K562 (cell line): ENCODE measurements around the gene ADIPOR2. TPM values are rescaled to one million over a fixed set of nuclear protein-coding genes. Genes with fewer than 3 reads are reported as not detected.

ENCODE experiments used
- ATAC-seq: fragments of 200-7000 bp; cut with Tn5 transposase; 3 replicates; pipeline ENCODE4 v1.9.1; 2020; ENCODE audit warnings: moderate library complexity
- BruUV-seq: library from RNA; stranded (reverse); fragments of 400-500 nt; replicated peaks from 2 replicates; lab custom pipeline; 2021; lab: Mats Ljungman, UMichigan
- CTCF ChIA-PET: fragments of 300-600 bp; formaldehyde crosslinking; extraction: SDS; loops from one replicate; lab custom pipeline; 2021; ENCODE audit warnings: low intra/inter-chr PET ratio; lab: Yijun Ruan, JAX
- POLR2A ChIA-PET: fragments of 300-600, 350-650 bp; sonication (Branson Sonifier 250); formaldehyde crosslinking; extraction: SDS; loops from one replicate; lab custom pipeline; 2021; ENCODE audit warnings: antibody characterized with exemption, inconsistent platforms; lab: Yijun Ruan, JAX
- DNase-seq, 4 experiments: peaks; one replicate each; pipeline versions ENCODE4 v3.0.0 to v3.0.0-alpha.2; 2011 to 2018; ENCODE audit warnings: low spot score in 3 of 4, mixed read lengths in 3 of 4; ENCODE audit errors: extremely low read depth in 1 of 4
- FAIRE-seq: peaks from 2 replicates; lab custom pipeline; 2011; peaks lifted over from hg19 to GRCh38; lab: Jason Lieb, UNC
- H2AFZ ChIP-seq: 2 replicates; pipeline ENCODE4 v1.6.0; 2011; ENCODE audit warnings: low read depth, low read length, control low read depth, inconsistent platforms
- H3K27ac ChIP-seq: fragments of 200-600 bp; 3 replicates; pipeline ENCODE4 v1.8.0; 2011; ENCODE audit warnings: low read depth, mild to moderate bottlenecking, control low read depth, inconsistent platforms, low read length, moderate library complexity, mixed read lengths; ENCODE audit errors: extremely low read depth
- H3K27me3 ChIP-seq, 2 experiments: fragments of 300-600 bp in 1 of 2; 2 replicates in 1 of 2; 3 replicates in 1 of 2; pipeline versions ENCODE4 v1.6.0 to v1.8.0; 2011; ENCODE audit warnings: inconsistent platforms in 2 of 2, low read length in 2 of 2, mild to moderate bottlenecking in 1 of 2, mixed read lengths in 1 of 2, moderate library complexity in 1 of 2; ENCODE audit not compliant: control insufficient read depth in 2 of 2, insufficient read depth in 2 of 2
- H3K36me3 ChIP-seq: fragments of 300-600 bp; 3 replicates; pipeline ENCODE4 v1.8.0; 2011; ENCODE audit warnings: mild to moderate bottlenecking, low read length, inconsistent platforms; ENCODE audit not compliant: control insufficient read depth, insufficient read depth
- H3K4me1 ChIP-seq, 2 experiments: fragments of 200-600 bp in 1 of 2; replicated peaks in 1 of 2; 2 replicates in 1 of 2; 3 replicates in 1 of 2; pipeline versions ENCODE4 v1.5.1 to v1.8.0; 2011; ENCODE audit warnings: inconsistent platforms in 2 of 2, low read length in 2 of 2, mild to moderate bottlenecking in 1 of 2, mixed read lengths in 1 of 2, moderate library complexity in 1 of 2; ENCODE audit not compliant: control insufficient read depth in 2 of 2, insufficient read depth in 2 of 2
- H3K4me2 ChIP-seq: 2 replicates; pipeline ENCODE4 v1.6.1; 2011; ENCODE audit warnings: low read length, control low read depth, inconsistent platforms, mixed read lengths; ENCODE audit not compliant: insufficient read depth
- H3K4me3 ChIP-seq: fragments of 200-600 bp; sonication (generic), shearing (Covaris generic); 2 replicates; pipeline ENCODE4 v1.5.1; 2016; ENCODE audit warnings: control low read depth, inconsistent platforms
- H3K79me2 ChIP-seq: fragments of 200-600 bp; 3 replicates; pipeline ENCODE4 v1.8.0; 2011; ENCODE audit warnings: low read length, inconsistent platforms; ENCODE audit not compliant: control insufficient read depth, insufficient read depth
- H3K9ac ChIP-seq, 2 experiments: 2 replicates each; pipeline versions ENCODE4 v1.6.0 to v1.6.1; 2011; ENCODE audit warnings: low read depth in 2 of 2, low read length in 2 of 2, control low read depth in 1 of 2, inconsistent platforms in 1 of 2, mild to moderate bottlenecking in 1 of 2, mixed read lengths in 1 of 2; ENCODE audit not compliant: insufficient read depth in 1 of 2
- H3K9me1 ChIP-seq: one replicate; pipeline ENCODE4 v1.6.0; 2011; ENCODE audit warnings: inconsistent platforms, mild to moderate bottlenecking, low read length, moderate library complexity; ENCODE audit not compliant: control insufficient read depth, insufficient read depth
- H3K9me3 ChIP-seq: replicated peaks from 2 replicates; pipeline ENCODE4 v1.5.1; 2011; ENCODE audit warnings: low read depth, low read length, inconsistent platforms; ENCODE audit not compliant: control insufficient read depth, insufficient read depth
- H4K20me1 ChIP-seq: replicated peaks from 2 replicates; pipeline ENCODE4 v1.6.1; 2011; ENCODE audit warnings: low read length, inconsistent platforms, mixed read lengths; ENCODE audit not compliant: control insufficient read depth, insufficient read depth
- RBM14 ChIP-seq: fragments of 200-400 bp; formaldehyde crosslinking; IDR thresholded peaks from 2 replicates; pipeline ENCODE4 v1.6.1; 2018; ENCODE audit warnings: low read depth, mild to moderate bottlenecking, low read length, moderate library complexity, borderline replicate concordance; ENCODE audit not compliant: insufficient read depth
- ZNF347 ChIP-seq: fragments of 450-650 bp; formaldehyde crosslinking; IDR thresholded peaks from 2 replicates; pipeline ENCODE4 v1.4.0; 2020; ENCODE audit warnings: low read depth, mild to moderate bottlenecking, moderate library complexity
- WGBS: fragments of 100-300 bp; shearing (Covaris generic); methylation state at CpG from one replicate; pipeline ENCODE4 v1.1.6; 2016; ENCODE audit warnings: low coverage, mixed read lengths; ENCODE audit not compliant: insufficient coverage; ENCODE audit errors: missing lambda C conversion rate; 5-methylcytosine and 5-hydroxymethylcytosine counted together
- in situ Hi-C: fragments of 300-500 bp; cut with MboI; formaldehyde crosslinking; loops from 4 replicates; pipeline ENCODE4 v1.15.0; 2018; ENCODE audit warnings: inconsistent platforms, mixed read lengths
- intact Hi-C: fragments of 100-400 bp; cut with micrococcal nuclease; formaldehyde crosslinking; loops from 2 replicates; pipeline ENCODE4 v1.14.2; 2022
- polyA plus RNA-seq, 8 experiments: library from polyadenylated mRNA; depleted of rRNA in 4 of 8; stranded (reverse) in 5 of 8; unstranded in 3 of 8; fragments of >200 nt; fragmentation: Nextera tagmentation in 2 of 8; fragmentation: Illumina TruSeq in 1 of 8; extraction: Ambion mirVana in 2 of 8; extraction: Trizol in 1 of 8; gene quantifications; 2 replicates each; pipeline versions ENCODE4 v1.2.1 to v1.2.3, GENCODE V29; 2011 to 2014; ENCODE audit warnings: inconsistent platforms in 1 of 8, missing spikeins in 1 of 8
- total RNA-seq, 7 experiments: library from RNA; depleted of rRNA in 6 of 7; stranded (reverse); fragments of >200 nt in 6 of 7; fragmentation: Illumina TruSeq in 2 of 7; extraction: Trizol in 2 of 7; gene quantifications; 2 replicates each; pipeline versions ENCODE4 v1.2.1 to v1.2.3, GENCODE V29; 2011 to 2021; ENCODE audit warnings: low replicate concordance in 1 of 7
- TF ChIP-seq, protein P1 (sequence below): IDR thresholded peaks from 3 replicates; pipeline ENCODE4 v1.6.1; 2011; ENCODE audit warnings: borderline replicate concordance, mild to moderate bottlenecking, moderate library complexity; ENCODE audit not compliant: insufficient read length; ENCODE audit errors: extremely low read depth

The ADIPOR2 gene
- total and polyA plus RNA-seq, 9 of the 15 experiments (the other 6 are each of a cell fraction or from before 2014, with no cell fraction given), result 10.9 to 63.5 (median 46.0) TPM

DNA sequence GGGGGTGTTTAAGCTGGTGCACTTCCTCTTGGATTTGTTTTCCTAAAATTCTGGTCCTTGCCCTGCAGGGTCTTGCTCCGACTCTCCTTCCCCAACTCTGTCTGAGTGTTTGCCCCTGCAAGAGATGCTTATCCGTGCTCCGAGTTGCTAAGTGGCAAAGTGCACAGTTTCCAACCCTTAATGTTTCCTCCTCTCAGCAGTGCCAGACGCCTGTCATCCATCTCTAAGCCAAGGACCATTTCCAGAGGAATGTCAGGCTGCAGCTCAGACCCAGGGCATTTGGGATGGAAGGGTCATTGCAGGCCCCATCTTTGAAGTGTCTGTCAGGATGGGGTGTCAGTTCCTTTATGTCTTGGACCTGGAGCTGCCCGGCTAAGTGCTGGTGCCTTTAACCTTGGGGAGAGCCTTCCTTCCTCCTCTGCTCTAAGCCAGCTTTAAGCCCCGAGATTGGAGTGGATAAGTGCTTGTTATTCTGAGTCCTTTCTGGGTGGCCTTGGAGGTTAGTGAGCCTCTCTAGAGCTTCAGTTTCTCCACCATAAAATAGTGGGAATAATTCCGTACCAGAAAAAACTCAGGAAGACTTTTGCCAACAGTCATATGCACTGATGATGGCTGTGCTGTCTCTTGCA is 46.9 kb upstream of the ADIPOR2 start:
- Histone ChIP-seq H3K36me3 (no peaks in the 10 kb centered on the region; the same call in 2 of the 3 replicates), H2AFZ (no peak overlapping the region), H3K9ac (no peak overlapping the region), H3K27me3 (no peaks in the 10 kb centered on the region), H3K9me3 (no peaks in the 10 kb centered on the region), H3K4me3 (no peak overlapping the region), H3K27ac (no peak overlapping the region), H4K20me1 (no peaks in the 10 kb centered on the region), H3K4me1 (peaks cover 18 to 19% of the 10 kb centered on the region in 2 experiments), H3K9me1 (no peaks in the 10 kb centered on the region), H3K79me2 (no peaks in the 10 kb centered on the region), H3K4me2 (no peak overlapping the region)
- POLR2A ChIA-PET, result interaction anchor here (1.3 to 1.4 kb wide), 2 partner anchors 12 to 13 kb away, joined by 3 to 5 read pairs; no protein-coding TSS in a partner anchor
- no peak for DNase-seq
- FAIRE-seq, result no peak
- in situ Hi-C loops (no loop called here), intact Hi-C loops (no loop called here)
- 73% methylated on average over 6 of the region's 7 CpGs for WGBS
- BruUV-seq, result no TSS peak
- ATAC-seq, result no peak
- TF ChIP-seq RBM14 (no peak), ZNF347 (CRISPR knock-in tag) (no peak)
- TF ChIP-seq, protein P1, sequence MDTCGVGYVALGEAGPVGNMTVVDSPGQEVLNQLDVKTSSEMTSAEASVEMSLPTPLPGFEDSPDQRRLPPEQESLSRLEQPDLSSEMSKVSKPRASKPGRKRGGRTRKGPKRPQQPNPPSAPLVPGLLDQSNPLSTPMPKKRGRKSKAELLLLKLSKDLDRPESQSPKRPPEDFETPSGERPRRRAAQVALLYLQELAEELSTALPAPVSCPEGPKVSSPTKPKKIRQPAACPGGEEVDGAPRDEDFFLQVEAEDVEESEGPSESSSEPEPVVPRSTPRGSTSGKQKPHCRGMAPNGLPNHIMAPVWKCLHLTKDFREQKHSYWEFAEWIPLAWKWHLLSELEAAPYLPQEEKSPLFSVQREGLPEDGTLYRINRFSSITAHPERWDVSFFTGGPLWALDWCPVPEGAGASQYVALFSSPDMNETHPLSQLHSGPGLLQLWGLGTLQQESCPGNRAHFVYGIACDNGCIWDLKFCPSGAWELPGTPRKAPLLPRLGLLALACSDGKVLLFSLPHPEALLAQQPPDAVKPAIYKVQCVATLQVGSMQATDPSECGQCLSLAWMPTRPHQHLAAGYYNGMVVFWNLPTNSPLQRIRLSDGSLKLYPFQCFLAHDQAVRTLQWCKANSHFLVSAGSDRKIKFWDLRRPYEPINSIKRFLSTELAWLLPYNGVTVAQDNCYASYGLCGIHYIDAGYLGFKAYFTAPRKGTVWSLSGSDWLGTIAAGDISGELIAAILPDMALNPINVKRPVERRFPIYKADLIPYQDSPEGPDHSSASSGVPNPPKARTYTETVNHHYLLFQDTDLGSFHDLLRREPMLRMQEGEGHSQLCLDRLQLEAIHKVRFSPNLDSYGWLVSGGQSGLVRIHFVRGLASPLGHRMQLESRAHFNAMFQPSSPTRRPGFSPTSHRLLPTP, result no peak
- CTCF ChIA-PET, result no interaction called here
